ENCODE results near the gene ANKMY1. TPM values are rescaled to one million over a fixed set of nuclear protein-coding genes. Genes with fewer than 3 reads are reported as not detected.

Gene ANKMY1
- total RNA-seq, 4 donors from 2014 or later = 15.1 to 64.0 (median 27.5) TPM

DNA sequence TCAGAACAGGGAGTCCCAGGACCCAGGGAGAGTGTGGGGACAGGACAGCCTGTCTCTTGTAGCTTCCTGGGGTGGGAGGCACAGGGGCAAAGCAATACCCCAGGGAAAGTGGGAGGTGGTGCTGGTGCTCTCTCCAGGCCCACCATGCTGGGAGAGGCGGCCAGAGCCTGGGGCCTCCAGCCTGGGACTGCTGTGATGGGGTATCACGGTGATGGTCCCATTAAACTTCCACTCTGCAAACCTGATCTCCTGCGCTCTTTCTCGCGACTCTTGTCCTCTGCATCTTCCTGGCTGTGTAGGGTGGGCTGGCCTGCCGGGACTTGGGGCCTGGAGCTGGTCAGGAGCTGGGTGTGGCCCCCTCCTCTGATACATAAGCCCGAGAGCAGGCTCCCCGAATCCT is 20.7 kb upstream of the ANKMY1 start:
- TF ChIP-seq POLR2A (IDR thresholded peaks at IDR 0.05) = no peak
- no peak for TF ChIP-seq EP300 (IDR thresholded peaks at IDR 0.05; ENCODE audit: low read depth)
- TF ChIP-seq, protein P1, sequence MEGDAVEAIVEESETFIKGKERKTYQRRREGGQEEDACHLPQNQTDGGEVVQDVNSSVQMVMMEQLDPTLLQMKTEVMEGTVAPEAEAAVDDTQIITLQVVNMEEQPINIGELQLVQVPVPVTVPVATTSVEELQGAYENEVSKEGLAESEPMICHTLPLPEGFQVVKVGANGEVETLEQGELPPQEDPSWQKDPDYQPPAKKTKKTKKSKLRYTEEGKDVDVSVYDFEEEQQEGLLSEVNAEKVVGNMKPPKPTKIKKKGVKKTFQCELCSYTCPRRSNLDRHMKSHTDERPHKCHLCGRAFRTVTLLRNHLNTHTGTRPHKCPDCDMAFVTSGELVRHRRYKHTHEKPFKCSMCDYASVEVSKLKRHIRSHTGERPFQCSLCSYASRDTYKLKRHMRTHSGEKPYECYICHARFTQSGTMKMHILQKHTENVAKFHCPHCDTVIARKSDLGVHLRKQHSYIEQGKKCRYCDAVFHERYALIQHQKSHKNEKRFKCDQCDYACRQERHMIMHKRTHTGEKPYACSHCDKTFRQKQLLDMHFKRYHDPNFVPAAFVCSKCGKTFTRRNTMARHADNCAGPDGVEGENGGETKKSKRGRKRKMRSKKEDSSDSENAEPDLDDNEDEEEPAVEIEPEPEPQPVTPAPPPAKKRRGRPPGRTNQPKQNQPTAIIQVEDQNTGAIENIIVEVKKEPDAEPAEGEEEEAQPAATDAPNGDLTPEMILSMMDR (IDR thresholded peaks at IDR 0.05) = no peak
- TF ChIP-seq POLR2AphosphoS5 (IDR thresholded peaks at IDR 0.05) = no peak

DNA sequence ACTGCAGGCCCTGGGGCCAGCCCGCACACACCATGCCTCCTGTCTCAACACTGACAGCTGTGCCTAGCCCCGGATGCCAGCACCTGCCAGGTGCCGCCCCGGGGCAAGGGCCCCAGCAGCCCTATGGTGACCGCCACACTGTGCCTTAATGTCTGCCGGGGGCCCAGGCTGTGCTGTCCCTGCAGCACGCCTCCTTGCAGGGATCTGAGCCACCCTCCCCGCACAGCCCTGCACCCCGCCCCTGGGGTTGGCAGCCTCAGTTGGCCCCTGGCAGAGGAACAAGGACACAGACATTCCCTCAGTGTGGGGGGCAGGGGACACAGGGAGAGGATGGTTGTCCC is 20.3 kb upstream of the ANKMY1 start:
- Histone ChIP-seq H3K27me3 (no peaks in the 10 kb centered on the region), H3K27ac (no peak overlapping the region), H3K36me3 (peaks cover 0 to 23% (median 4%) of the 10 kb centered on the region in 4 donors), H3K4me1 (peaks cover 8 to 18% (median 12%) of the 10 kb centered on the region in 4 donors), H3K4me3 (no peak overlapping the region), H3K9me3 (no peaks in the 10 kb centered on the region)
- 96% methylated on average over 9 of the region's 9 CpGs; no CpG with 5 or more reads in 1 of the 2 donors for WGBS, 2 donors (ENCODE audit: low coverage in 1 of 2)
- DNase-seq = no peak
- TF ChIP-seq POLR2AphosphoS5 (IDR thresholded peaks at IDR 0.05) (no peak), POLR2A (IDR thresholded peaks at IDR 0.05) (no peak), EP300 (IDR thresholded peaks at IDR 0.05; ENCODE audit: low read depth) (no peak)
- TF ChIP-seq, protein P1 (IDR thresholded peaks at IDR 0.05) = no peak
- in situ Hi-C loops (cut with MboI; ENCODE audit: low pct_ligation_motif_present in 1 of 4, low pct_unique_long_range_greater_than_20kb in 1 of 4, low sequenced_read_pairs in 3 of 4) = no loop called here
- intact Hi-C loops (cut with DNase I; ENCODE audit: low total_unique reads) = no loop called here

More for the DNA sequence above, 20.7 kb upstream of the ANKMY1 start:
- no peak overlapping the region for H3K27ac ChIP-seq
- H3K9me3 ChIP-seq = no peaks in the 10 kb centered on the region
- peaks cover 8 to 18% (median 12%) of the 10 kb centered on the region in 4 donors for H3K4me1 ChIP-seq
- in situ Hi-C loops (cut with MboI; ENCODE audit: low pct_ligation_motif_present in 1 of 4, low pct_unique_long_range_greater_than_20kb in 1 of 4, low sequenced_read_pairs in 3 of 4) (no loop called here), intact Hi-C loops (cut with DNase I; ENCODE audit: low total_unique reads) (no loop called here)
- DNase-seq = no peak
- no peaks in the 10 kb centered on the region for H3K27me3 ChIP-seq
- peaks cover 0 to 23% (median 4%) of the 10 kb centered on the region in 4 donors for H3K36me3 ChIP-seq
- WGBS, 2 donors (ENCODE audit: low coverage in 1 of 2) = 96% methylated on average over 8 of the region's 8 CpGs; no CpG with 5 or more reads in 1 of the 2 donors
- H3K4me3 ChIP-seq = no peak overlapping the region

DNA sequence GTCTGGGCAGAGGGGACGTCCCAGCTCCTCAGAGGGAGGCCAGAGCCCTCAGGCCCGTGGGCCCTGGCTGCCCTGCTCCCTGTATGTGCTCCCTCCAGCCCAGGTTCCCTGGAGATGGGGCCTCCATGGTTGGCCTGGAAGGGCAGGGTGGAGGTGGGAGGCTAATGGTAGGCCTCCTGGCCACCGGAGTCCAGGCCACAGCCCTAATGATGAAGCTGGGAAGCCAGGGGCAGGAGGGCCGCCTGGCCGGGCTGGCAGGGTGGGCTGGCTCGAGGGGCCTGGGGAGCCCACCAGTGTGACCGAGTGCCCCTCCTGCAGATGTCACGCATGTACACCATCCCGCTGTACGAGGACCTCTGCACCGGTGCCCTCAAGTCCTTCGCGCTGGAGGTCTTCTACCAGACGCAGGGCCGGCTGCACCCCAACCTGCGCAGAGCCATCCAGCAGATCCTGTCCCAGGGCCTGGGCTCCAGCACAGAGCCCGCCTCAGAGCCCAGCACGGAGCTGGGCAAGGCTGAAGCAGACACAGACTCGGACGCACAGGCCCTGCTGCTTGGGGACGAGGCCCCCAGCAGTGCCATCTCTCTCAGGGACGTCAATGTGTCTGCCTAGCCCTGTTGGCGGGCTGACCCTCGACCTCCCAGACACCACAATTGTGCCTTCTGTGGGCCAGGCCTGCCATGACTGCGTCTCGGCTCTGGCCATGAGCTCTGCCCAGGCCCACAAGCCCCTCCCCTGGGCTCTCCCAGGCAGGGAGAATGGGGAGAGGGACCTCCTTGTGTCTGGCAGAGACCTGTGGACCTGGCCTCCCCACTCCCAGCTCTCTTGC is 19.7 kb upstream of the ANKMY1 start:
- Histone ChIP-seq H3K36me3 (peaks cover 0 to 23% (median 4%) of the 10 kb centered on the region in 4 donors), H3K4me1 (peaks cover 8 to 18% (median 12%) of the 10 kb centered on the region in 4 donors), H3K27me3 (no peaks in the 10 kb centered on the region), H3K4me3 (no peak overlapping the region), H3K9me3 (no peaks in the 10 kb centered on the region), H3K27ac (no peak overlapping the region)
- in situ Hi-C loops (cut with MboI; ENCODE audit: low pct_ligation_motif_present in 1 of 4, low pct_unique_long_range_greater_than_20kb in 1 of 4, low sequenced_read_pairs in 3 of 4) (no loop called here), intact Hi-C loops (cut with DNase I; ENCODE audit: low total_unique reads) (no loop called here)
- DNase-seq = no peak
- 89% methylated on average over 26 of the region's 26 CpGs; no CpG with 5 or more reads in 1 of the 2 donors for WGBS, 2 donors (ENCODE audit: low coverage in 1 of 2)
- TF ChIP-seq, protein P1 (IDR thresholded peaks at IDR 0.05) = no peak
- TF ChIP-seq EP300 (IDR thresholded peaks at IDR 0.05; ENCODE audit: low read depth) (no peak), POLR2AphosphoS5 (IDR thresholded peaks at IDR 0.05) (no peak), POLR2A (IDR thresholded peaks at IDR 0.05) (no peak)

DNA sequence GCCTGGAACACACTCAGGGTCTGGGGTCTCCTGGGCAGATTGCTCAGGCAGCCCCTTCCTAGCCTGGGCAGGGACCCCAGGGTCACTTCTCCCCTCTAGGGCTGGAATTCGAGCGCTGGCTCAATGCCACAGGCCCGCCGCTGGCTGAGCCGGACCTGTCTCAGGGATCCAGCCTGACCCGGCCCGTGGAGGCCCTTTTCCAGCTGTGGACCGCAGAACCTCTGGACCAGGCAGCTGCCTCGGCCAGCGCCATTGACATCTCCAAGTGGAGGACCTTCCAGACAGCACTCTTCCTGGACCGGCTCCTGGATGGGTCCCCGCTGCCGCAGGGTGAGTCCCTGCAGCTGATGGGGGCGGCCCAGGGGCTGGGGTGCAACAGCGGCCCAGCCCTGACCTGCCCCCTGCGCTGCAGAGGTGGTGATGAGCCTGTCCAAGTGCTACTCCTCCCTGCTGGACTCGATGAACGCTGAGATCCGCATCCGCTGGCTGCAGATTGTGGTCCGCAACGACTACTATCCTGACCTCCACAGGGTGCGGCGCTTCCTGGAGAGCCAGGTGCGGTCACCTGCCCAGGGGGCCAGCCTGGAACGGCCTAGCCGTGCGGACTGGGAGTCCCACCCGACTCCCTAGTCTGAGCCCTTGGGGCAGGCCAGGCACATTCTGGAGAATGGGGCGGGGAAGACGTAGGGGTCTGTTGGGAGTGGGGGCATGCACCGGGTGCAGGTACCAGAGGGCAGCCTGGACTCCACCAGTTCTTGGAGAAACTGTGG is 18.8 kb upstream of the ANKMY1 start:
- Histone ChIP-seq H3K4me1 (peaks cover 8 to 18% (median 12%) of the 10 kb centered on the region in 4 donors), H3K27me3 (no peaks in the 10 kb centered on the region), H3K27ac (no peak overlapping the region), H3K4me3 (no peak overlapping the region), H3K36me3 (peaks cover 0 to 23% (median 4%) of the 10 kb centered on the region in 4 donors), H3K9me3 (no peaks in the 10 kb centered on the region)
- intact Hi-C loops (cut with DNase I; ENCODE audit: low total_unique reads) (no loop called here), in situ Hi-C loops (cut with MboI; ENCODE audit: low pct_ligation_motif_present in 1 of 4, low pct_unique_long_range_greater_than_20kb in 1 of 4, low sequenced_read_pairs in 3 of 4) (no loop called here)
- no peak for DNase-seq
- TF ChIP-seq POLR2AphosphoS5 (IDR thresholded peaks at IDR 0.05) (no peak), EP300 (IDR thresholded peaks at IDR 0.05; ENCODE audit: low read depth) (no peak), POLR2A (IDR thresholded peaks at IDR 0.05) (no peak)
- TF ChIP-seq, protein P1 (IDR thresholded peaks at IDR 0.05) = no peak
- 95% methylated on average over 31 of the region's 32 CpGs; no CpG with 5 or more reads in 1 of the 2 donors for WGBS, 2 donors (ENCODE audit: low coverage in 1 of 2)
